Astrocyte of the spinal cord (primary cell): ENCODE data around the gene SGTB.
"Not testable (repeated sequence)": the region's sequence is repeated elsewhere in the genome, so short reads cannot be mapped to it uniquely, and the experiment has no call there.

ENCODE experiments used
- DNase-seq: peaks from one replicate; pipeline ENCODE4 v3.0.0; 2011; ENCODE audit warnings: low read depth, low spot score
- H3K4me3 ChIP-seq: 2 replicates; pipeline ENCODE4 v1.5.1; 2011; ENCODE audit warnings: low read depth, mild to moderate bottlenecking, low read length, moderate library complexity
- in situ Hi-C: cut with HindIII; loops from 2 replicates; pipeline ENCODE4 v1.10.0; 2017; ENCODE audit warnings: low sequenced_read_pairs
- TF ChIP-seq, protein P1 (sequence below): IDR thresholded peaks from 2 replicates; pipeline ENCODE4 v1.5.1; 2012; ENCODE audit warnings: low read depth, mild to moderate bottlenecking, low read length, inconsistent platforms

The SGTB gene

DNA sequence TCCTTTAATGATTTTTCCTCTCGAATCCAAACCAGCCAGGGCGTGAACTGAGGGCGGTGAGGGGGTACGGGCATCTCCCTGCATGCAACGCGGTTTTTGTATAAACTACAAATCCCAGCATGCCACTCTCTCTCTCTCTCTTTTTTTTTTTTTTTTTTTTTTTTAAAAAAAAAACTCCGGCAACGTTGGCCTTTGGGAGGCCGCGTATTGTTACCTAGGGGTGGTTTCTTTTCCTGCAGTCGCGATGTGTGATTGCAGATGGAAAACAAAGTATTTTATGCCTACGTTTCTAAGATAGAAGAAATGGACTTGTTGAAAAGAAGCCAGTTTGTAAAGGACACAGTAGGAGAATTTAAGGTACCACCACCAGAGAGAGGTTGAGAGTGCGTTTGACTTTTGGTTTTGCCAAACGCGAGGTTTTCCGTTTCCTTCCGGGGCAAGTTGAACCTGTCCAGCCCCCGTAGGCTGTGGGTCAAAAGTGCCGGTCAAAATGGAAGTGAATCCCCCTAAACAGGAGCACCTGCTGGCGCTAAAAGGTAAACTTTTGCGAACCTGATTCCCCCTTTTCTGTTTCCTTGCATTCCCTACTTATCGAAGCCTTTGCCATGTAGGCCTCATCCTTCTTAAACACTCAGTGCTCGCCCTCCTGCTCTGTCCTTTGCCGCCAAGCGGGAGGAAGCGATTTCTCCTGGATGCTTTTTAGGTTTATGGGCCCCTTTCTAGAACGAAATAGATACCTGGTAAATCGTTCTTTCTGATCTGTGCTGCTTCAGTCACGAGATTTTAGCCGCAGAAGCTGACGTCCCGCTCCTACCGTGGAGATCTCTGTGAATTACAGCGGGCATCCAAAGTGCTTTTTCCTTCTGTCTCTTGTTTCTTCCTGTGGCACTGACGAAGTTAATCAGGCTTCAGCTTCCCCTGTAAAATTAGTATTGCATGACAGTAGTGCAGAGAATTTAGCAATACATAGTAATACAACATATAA, 97.0 kb downstream of the SGTB start, which contains the start of the genes SHLD3 and TRAPPC13:
Gene SHLD3, plus strand, starts transcription at position 457 of the 985 bp plus-strand sequence. CDS start 4,561 bp downstream, outside the sequence.
Gene TRAPPC13, plus strand, starts transcription at position 457 of the 985 bp plus-strand sequence. Its CDS starts 34 bp downstream, at position 491.
- in situ Hi-C loops, result no loop called here

DNA sequence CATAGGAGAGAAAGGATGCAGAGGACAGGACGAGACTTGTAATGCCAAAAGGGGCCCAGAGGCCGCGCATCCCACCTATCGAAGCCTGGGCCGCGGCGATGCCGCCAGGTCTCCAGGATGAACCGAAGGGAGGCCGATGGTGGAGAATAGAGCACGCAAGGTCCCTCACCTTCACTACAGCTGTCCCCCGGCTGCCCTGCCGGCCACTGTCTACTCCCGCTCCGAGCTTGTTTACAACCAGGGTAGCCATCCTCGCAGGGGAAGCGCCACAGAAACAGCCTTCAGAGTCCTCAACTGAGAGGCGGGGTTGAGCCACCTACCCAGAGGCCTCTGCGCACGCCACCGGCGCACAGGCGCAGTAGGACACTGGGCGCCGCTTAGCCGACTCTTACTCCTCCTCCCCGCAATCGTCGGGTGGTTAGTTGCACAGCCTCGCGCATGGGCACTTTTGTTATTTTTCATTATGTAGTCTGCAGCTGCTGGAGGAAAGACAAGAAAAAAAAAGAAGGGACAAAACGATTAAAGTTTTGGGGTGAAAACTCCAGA, 97.8 kb downstream of the SGTB start, which contains the start of gene TRIM23:
Gene TRIM23, minus strand, starts transcription at position 309 of the 546 bp plus-strand sequence. Its CDS starts 59 bp downstream, at position 250.
- TF ChIP-seq, protein P1, sequence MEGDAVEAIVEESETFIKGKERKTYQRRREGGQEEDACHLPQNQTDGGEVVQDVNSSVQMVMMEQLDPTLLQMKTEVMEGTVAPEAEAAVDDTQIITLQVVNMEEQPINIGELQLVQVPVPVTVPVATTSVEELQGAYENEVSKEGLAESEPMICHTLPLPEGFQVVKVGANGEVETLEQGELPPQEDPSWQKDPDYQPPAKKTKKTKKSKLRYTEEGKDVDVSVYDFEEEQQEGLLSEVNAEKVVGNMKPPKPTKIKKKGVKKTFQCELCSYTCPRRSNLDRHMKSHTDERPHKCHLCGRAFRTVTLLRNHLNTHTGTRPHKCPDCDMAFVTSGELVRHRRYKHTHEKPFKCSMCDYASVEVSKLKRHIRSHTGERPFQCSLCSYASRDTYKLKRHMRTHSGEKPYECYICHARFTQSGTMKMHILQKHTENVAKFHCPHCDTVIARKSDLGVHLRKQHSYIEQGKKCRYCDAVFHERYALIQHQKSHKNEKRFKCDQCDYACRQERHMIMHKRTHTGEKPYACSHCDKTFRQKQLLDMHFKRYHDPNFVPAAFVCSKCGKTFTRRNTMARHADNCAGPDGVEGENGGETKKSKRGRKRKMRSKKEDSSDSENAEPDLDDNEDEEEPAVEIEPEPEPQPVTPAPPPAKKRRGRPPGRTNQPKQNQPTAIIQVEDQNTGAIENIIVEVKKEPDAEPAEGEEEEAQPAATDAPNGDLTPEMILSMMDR, result no peak
- in situ Hi-C loops, result no loop called here
- DNase-seq, result peak; percentile 97

More for the DNA sequence above, 97.0 kb downstream of the SGTB start, which contains the start of the genes SHLD3 and TRAPPC13:
- TF ChIP-seq, protein P1, result peak; percentile 3
- H3K4me3 ChIP-seq, result peak within 1 kb of the TSS; percentile 98
- DNase-seq, result peak; percentile 94

DNA sequence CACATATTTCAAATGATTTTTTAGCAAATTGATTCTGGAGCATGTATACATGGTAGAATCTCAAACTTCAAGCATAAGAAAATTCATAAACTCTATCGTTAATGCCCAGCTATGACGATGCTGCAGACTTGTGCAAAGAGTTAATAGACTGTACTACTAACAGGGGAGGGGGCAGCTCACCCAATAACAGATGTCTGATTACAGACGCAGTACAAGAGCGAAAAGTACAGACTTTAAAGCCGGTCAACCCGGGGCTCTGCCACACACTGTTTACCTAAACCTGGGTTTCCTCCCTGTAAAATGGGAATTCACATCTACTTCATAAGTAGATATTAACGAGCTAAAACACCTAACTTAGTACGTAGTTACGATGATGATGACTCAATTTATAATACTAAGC, 98.4 kb downstream of the SGTB start:
- TF ChIP-seq, protein P1, result no peak
- in situ Hi-C loops, result no loop called here
- DNase-seq, result no peak
- peak overlapping the region; percentile 98 for H3K4me3 ChIP-seq

More for the DNA sequence above, 97.8 kb downstream of the SGTB start, which contains the start of gene TRIM23:
- peak within 1 kb of the TSS; percentile 98 for H3K4me3 ChIP-seq

GRCh38 chr5:65621961-65622360, 99.9 kb downstream of the SGTB start:
- H3K4me3 ChIP-seq, in situ Hi-C loops, DNase-seq: not testable (repeated sequence)

DNA sequence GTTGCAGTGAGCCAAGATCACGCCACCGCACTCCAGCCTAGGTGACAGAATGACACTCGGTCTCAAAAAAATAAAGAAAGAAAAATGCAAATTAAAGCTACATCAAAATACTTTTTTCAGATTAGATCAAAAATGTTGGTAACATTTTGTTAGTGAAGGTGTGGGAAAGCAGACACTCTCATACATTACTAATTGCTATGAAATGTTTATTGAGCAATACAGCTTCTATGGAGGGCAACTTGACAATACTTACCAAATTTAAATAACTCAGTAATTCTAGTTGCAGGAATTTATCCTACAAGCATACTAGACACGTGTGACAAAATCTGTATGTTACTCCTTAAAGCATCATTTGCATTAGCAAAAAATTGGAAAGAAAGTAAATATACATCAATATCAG, 101.9 kb downstream of the SGTB start:
- TF ChIP-seq, protein P1, result no peak
- H3K4me3 ChIP-seq, result no peak overlapping the region
- in situ Hi-C loops, result no loop called here
- no peak for DNase-seq
